ENCODE results near the gene ZNF17.
A peak's percentile ranks its signal among the peaks of the same experiment; 100 is the strongest.
"Not testable (repeated sequence)": the region's sequence is repeated elsewhere in the genome, so short reads cannot be mapped to it uniquely, and the experiment has no call there.

ZNF17 gene

DNA sequence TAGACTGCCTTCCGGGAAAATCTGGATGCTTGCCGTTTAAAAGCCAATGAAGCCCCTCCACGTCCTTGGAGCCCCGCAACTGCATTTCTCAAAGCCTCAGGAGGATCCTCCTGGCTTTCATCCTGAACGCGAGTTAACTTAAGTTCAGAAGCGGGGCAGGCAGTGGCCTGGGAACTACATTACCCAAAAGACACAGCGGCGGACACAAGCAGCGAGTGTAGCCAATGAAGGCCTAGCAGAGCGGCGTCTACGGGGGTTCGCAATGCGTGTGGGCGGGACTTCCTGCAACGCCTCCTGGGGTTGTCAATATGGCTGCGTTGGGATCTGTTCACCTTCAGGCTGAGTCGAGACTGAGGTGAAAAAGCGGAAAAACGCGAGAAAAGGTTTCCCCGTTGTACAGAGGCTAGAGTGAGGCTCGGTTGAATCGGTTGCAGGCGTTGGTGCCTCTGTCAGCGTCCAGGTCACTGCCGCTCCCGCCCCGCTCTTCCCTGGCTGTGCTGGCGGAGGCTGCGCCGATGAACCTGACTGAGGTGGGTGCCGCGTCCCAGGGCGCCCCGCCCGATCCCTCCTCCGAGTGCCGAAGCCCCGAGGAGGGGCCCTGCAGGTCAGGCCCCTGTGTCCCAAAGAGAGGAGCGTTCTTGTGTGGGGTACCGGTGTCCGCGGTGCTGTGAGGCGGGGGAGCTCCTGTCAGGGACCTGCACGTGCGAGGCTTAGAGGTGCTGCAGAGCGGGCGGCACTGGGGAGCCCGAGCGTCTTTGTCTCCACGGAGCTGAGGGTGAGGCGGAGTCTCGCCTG, at the start of gene ZNF17:
Gene ZNF17, plus strand, starts transcription at position 285 of the 795 bp plus-strand sequence. CDS start 2,455 bp downstream, outside the sequence.
- Histone ChIP-seq H3K27me3 (ENCODE audit: control insufficient read depth, insufficient read depth, low read length) (no peaks in the 10 kb centered on the region), H3K27ac (ENCODE audit: low read depth, low read length) (no peak within 1 kb of the TSS), H3K4me1 (ENCODE audit: control insufficient read depth, insufficient read depth, low read length) (peaks cover 7% of the 10 kb centered on the region; the same call in 1 of the 2 replicates), H3K9ac (ENCODE audit: low read length) (peak within 1 kb of the TSS; percentile 81), H3K36me3 (ENCODE audit: control insufficient read depth, insufficient read depth, low read length) (peaks cover 6% of the 10 kb centered on the region; the same call in 1 of the 2 replicates), H3K4me3 (ENCODE audit: low read depth, low read length) (peak within 1 kb of the TSS; percentile 88), H3K9me3 (ENCODE audit: control insufficient read depth, insufficient read depth, low read depth, low read length) (no peaks in the 10 kb centered on the region)

DNA sequence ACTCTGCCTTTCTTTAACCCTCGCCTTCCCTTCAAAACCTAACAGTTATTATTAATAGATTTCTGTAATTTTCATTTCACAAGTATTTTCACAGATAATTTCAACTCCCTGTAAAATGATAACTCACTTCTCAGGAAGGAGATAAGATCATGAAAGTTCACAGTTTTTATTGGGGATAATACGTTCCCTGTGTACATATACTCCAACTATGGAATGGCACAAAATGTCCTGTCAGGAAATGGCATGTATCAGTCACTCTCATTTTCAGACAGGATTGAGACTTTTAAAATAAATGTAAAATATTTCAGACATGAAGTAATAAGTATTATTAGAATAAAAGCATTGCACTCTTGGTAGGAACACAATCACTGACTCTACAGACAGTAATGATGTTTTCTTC, 48.5 kb upstream of the ZNF17 start:
- peaks cover 2% of the 10 kb centered on the region; the same call in 1 of the 2 replicates for H3K4me1 ChIP-seq (ENCODE audit: control insufficient read depth, insufficient read depth, low read length)
- H3K9ac ChIP-seq (ENCODE audit: low read length): peak overlapping the region; percentile 67
- H3K36me3 ChIP-seq (ENCODE audit: control insufficient read depth, insufficient read depth, low read length): peaks cover 15% of the 10 kb centered on the region
- peak overlapping the region; percentile 65 for H3K4me3 ChIP-seq (ENCODE audit: low read depth, low read length)
- no peaks in the 10 kb centered on the region for H3K9me3 ChIP-seq (ENCODE audit: control insufficient read depth, insufficient read depth, low read depth, low read length)
- H3K27ac ChIP-seq (ENCODE audit: low read depth, low read length): peak overlapping the region; percentile 43
- no peaks in the 10 kb centered on the region for H3K27me3 ChIP-seq (ENCODE audit: control insufficient read depth, insufficient read depth, low read length)

DNA sequence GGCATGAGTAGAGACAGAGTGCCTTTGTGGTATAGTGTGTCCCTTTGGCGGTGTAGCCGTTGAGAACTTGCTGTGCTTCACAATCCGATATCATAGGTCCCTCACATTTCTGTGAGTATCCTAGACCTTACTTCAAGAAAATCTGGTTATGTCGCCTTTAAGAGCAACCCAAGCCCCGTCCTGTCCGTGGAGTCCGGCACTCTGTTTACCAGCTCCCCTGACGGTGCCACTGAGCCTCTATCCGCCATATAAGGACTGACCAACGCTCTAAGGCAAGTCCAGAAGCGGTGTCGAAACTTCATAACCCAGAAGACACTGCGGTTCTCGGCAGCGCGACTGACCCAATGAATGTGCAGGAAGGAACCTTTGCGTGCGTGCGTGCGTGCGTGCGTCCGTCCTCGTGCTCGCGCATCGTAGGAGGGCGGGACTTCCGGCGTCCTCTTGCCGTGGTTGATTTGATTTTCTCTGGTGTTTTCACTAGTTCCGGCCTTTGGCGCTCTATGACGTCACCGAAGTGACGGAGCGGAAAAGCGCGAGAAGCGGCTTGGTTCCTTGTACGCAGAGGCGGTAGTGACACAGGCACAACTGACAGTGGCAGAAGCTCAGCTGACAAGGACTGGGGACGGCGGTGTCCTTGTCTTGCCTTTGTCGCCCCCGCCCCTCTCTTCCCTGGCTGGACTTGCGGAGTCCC, 47.8 kb upstream of the ZNF17 start, which contains the start of the genes TRAPPC2B and ZNF547:
Gene TRAPPC2B, plus strand, starts transcription at position 555 of the 691 bp plus-strand sequence. CDS start 1,283 bp downstream, outside the sequence.
Gene ZNF547, plus strand, starts transcription at position 555 of the 691 bp plus-strand sequence. CDS start 5,005 bp downstream, outside the sequence.
- no peaks in the 10 kb centered on the region for H3K9me3 ChIP-seq (ENCODE audit: control insufficient read depth, insufficient read depth, low read depth, low read length)
- peak within 1 kb of the TSS; percentile 67 for H3K9ac ChIP-seq (ENCODE audit: low read length)
- peak within 1 kb of the TSS; percentile 43 for H3K27ac ChIP-seq (ENCODE audit: low read depth, low read length)
- peaks cover 2% of the 10 kb centered on the region; the same call in 1 of the 2 replicates for H3K4me1 ChIP-seq (ENCODE audit: control insufficient read depth, insufficient read depth, low read length)
- no peaks in the 10 kb centered on the region for H3K27me3 ChIP-seq (ENCODE audit: control insufficient read depth, insufficient read depth, low read length)
- peaks cover 8% of the 10 kb centered on the region for H3K36me3 ChIP-seq (ENCODE audit: control insufficient read depth, insufficient read depth, low read length)
- peak within 1 kb of the TSS; percentile 65 for H3K4me3 ChIP-seq (ENCODE audit: low read depth, low read length)

DNA sequence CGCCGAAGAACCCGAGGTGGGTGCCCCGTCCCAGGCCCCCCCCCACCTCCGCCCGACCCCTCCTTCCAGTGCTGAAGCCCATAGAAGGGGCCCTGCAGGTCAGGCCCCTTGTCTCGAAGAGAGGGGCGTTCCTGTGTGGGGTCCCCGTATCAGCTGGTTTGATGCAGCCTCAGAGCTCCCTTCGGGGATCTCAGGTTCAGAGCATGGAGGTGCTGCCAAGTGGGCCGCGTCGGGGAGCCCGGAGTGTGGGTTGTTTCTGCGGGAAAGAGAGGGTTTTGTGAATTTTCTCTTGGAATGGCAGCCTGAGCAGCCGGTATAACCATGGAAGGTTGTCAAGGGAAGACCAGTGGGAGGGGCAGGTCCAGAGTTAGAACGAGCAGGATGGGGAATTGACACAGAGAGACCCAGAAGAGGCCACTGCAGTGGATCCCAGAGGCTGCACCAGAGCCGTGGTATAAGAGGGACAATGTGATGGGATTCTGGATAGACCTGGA, 47.2 kb upstream of the ZNF17 start:
- H3K36me3 ChIP-seq (ENCODE audit: control insufficient read depth, insufficient read depth, low read length): peaks cover 2% of the 10 kb centered on the region; the same call in 1 of the 2 replicates
- H3K9me3 ChIP-seq (ENCODE audit: control insufficient read depth, insufficient read depth, low read depth, low read length): no peaks in the 10 kb centered on the region
- H3K9ac ChIP-seq (ENCODE audit: low read length): peak overlapping the region; percentile 64
- no peak overlapping the region for H3K27ac ChIP-seq (ENCODE audit: low read depth, low read length)
- H3K27me3 ChIP-seq (ENCODE audit: control insufficient read depth, insufficient read depth, low read length): no peaks in the 10 kb centered on the region
- H3K4me1 ChIP-seq (ENCODE audit: control insufficient read depth, insufficient read depth, low read length): peaks cover 2% of the 10 kb centered on the region; the same call in 1 of the 2 replicates
- peak overlapping the region; percentile 65 for H3K4me3 ChIP-seq (ENCODE audit: low read depth, low read length)

DNA sequence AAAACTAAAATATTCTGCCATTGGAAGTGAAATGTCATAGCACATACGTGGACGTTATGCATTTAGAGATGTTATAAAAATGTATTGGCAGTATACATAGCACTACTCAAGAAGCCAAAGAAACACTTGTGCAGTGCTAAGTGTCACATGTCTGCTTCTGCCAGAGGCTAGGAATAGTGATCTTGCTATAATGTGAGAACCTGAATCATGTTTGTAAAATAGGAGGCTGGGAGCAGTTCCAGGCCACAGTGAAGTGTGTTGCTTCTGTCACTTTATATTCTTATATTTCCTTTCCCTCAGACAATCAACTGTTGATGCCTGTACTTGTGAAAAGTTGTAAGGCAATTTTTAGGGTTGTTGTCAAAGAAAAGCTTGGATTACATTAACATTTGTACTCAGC, 44.2 kb upstream of the ZNF17 start:
- no peak overlapping the region for H3K27ac ChIP-seq (ENCODE audit: low read depth, low read length)
- peaks cover 2% of the 10 kb centered on the region; the same call in 1 of the 2 replicates for H3K4me1 ChIP-seq (ENCODE audit: control insufficient read depth, insufficient read depth, low read length)
- no peak overlapping the region for H3K4me3 ChIP-seq (ENCODE audit: low read depth, low read length)
- H3K9ac ChIP-seq (ENCODE audit: low read length): no peak overlapping the region
- peaks cover 2% of the 10 kb centered on the region for H3K36me3 ChIP-seq (ENCODE audit: control insufficient read depth, insufficient read depth, low read length)
- H3K27me3 ChIP-seq (ENCODE audit: control insufficient read depth, insufficient read depth, low read length): no peaks in the 10 kb centered on the region
- no peaks in the 10 kb centered on the region for H3K9me3 ChIP-seq (ENCODE audit: control insufficient read depth, insufficient read depth, low read depth, low read length)

DNA sequence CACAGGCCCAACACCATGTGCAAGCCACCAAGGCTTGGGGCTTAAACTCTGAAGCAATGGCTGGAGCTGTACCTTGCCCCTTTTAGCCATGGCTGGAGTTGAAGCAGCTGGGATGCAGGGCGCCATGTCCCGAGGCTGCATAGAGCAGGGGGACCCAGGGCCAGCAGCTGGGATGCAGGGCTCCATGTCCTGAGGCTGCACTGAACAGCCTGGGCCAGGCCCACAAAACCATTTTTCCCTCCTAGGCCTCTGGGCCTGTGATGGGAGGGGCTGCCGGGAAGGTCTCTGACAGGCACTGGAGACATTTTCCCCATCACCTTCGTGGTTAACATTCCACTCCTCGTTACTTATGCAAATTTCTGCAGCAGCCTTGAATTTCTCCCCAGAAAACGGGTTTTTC, 36.8 kb upstream of the ZNF17 start:
- Histone ChIP-seq H3K9me3 (ENCODE audit: control insufficient read depth, insufficient read depth, low read depth, low read length) (peaks cover 39% of the 10 kb centered on the region), H3K4me3 (ENCODE audit: low read depth, low read length) (no peak overlapping the region), H3K4me1 (ENCODE audit: control insufficient read depth, insufficient read depth, low read length) (no peaks in the 10 kb centered on the region), H3K27ac (ENCODE audit: low read depth, low read length) (no peak overlapping the region), H3K36me3 (ENCODE audit: control insufficient read depth, insufficient read depth, low read length) (peaks cover 39% of the 10 kb centered on the region), H3K9ac (ENCODE audit: low read length) (no peak overlapping the region), H3K27me3 (ENCODE audit: control insufficient read depth, insufficient read depth, low read length) (no peaks in the 10 kb centered on the region)

DNA sequence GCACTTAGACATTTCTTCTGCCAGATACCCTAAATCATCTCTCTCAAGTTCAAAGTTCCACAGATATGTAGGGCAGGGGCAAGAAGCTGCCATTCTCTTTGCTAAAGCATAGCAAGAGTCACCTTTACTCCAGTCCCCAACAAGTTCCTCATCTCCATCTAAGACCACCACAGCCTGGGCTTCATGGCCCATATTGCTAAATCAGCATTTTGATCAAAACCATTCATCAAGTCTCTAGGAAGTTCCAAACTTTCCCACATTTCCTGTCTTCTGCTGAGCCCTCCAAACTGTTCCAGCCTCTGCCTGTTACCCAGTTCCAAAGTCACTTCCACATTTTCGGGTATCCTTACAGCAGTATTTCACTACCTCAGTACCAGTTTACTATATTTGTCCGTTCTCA, 36.3 kb upstream of the ZNF17 start:
- not testable (repeated sequence) for H3K4me1 ChIP-seq (ENCODE audit: control insufficient read depth, insufficient read depth, low read length); H3K4me3 ChIP-seq (ENCODE audit: low read depth, low read length); H3K27me3 ChIP-seq (ENCODE audit: control insufficient read depth, insufficient read depth, low read length); H3K27ac ChIP-seq (ENCODE audit: low read depth, low read length); H3K9ac ChIP-seq (ENCODE audit: low read length)
- peaks cover 39% of the 10 kb centered on the region for H3K9me3 ChIP-seq (ENCODE audit: control insufficient read depth, insufficient read depth, low read depth, low read length)
- peaks cover 39% of the 10 kb centered on the region for H3K36me3 ChIP-seq (ENCODE audit: control insufficient read depth, insufficient read depth, low read length)

DNA sequence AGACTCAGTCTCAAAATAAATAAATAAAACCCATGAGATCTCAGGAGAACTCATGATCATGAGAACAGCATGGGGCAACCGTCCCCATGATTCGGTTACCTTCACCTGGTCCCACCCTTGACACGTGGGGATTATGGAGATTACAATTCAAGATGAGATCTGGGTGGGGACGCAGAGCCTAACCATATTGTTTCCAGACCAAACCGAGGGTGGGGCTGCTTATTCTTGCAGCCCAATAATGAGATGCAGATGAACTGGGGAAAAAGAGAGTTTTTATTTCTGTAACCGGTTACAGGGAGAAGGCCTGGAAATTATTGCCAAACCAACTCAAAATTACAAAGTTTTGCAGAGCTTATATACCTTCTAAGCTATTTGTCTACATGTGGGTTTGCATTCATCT, 34.8 kb upstream of the ZNF17 start:
- Histone ChIP-seq H3K27ac (ENCODE audit: low read depth, low read length) (no peak overlapping the region), H3K36me3 (ENCODE audit: control insufficient read depth, insufficient read depth, low read length) (peaks cover 39% of the 10 kb centered on the region), H3K4me3 (ENCODE audit: low read depth, low read length) (no peak overlapping the region), H3K9me3 (ENCODE audit: control insufficient read depth, insufficient read depth, low read depth, low read length) (peaks cover 39% of the 10 kb centered on the region), H3K4me1 (ENCODE audit: control insufficient read depth, insufficient read depth, low read length) (no peaks in the 10 kb centered on the region), H3K27me3 (ENCODE audit: control insufficient read depth, insufficient read depth, low read length) (no peaks in the 10 kb centered on the region), H3K9ac (ENCODE audit: low read length) (no peak overlapping the region)

DNA sequence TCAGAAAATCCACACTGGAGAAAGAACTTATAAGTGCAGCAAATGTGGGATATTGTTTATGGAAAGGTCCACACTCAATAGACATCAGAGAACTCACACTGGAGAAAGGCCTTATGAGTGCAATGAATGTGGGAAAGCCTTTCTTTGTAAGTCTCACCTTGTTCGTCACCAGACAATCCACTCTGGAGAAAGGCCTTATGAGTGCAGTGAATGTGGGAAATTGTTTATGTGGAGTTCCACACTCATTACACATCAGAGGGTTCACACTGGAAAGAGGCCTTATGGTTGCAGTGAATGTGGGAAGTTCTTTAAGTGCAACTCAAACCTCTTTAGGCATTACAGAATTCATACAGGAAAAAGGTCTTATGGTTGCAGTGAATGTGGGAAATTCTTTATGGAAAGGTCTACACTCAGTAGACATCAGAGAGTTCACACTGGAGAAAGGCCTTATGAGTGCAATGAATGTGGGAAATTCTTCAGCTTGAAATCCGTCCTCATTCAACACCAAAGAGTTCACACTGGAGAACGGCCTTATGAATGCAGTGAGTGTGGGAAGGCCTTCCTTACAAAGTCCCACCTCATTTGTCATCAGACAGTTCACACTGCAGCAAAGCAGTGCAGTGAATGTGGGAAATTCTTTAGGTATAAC, 33.3 kb upstream of the ZNF17 start:
- H3K9ac ChIP-seq (ENCODE audit: low read length): no peak overlapping the region
- peaks cover 38% of the 10 kb centered on the region for H3K9me3 ChIP-seq (ENCODE audit: control insufficient read depth, insufficient read depth, low read depth, low read length)
- no peak overlapping the region for H3K27ac ChIP-seq (ENCODE audit: low read depth, low read length)
- H3K36me3 ChIP-seq (ENCODE audit: control insufficient read depth, insufficient read depth, low read length): peaks cover 32% of the 10 kb centered on the region
- H3K27me3 ChIP-seq (ENCODE audit: control insufficient read depth, insufficient read depth, low read length): no peaks in the 10 kb centered on the region
- no peaks in the 10 kb centered on the region for H3K4me1 ChIP-seq (ENCODE audit: control insufficient read depth, insufficient read depth, low read length)
- no peak overlapping the region for H3K4me3 ChIP-seq (ENCODE audit: low read depth, low read length)

DNA sequence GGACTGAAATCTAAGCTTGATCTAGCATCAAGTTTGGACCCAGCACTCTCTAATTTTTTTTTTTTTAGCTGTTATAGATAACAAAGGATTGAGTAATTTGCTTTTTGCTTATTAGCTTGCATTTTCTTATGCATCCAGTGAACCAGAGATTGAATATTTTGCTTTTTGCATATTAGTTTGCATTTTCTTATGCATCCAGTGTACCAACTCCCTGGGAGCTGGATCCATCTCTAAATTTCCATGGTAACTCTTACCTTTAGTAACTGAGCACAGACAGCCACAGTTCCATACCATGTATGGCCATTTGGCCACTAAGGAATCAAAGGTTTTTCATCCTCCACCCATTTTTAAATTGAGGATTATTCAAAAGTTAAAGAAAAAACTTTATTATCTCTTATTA, 30.0 kb upstream of the ZNF17 start:
- Histone ChIP-seq H3K27ac (ENCODE audit: low read depth, low read length) (no peak overlapping the region), H3K9ac (ENCODE audit: low read length) (no peak overlapping the region), H3K27me3 (ENCODE audit: control insufficient read depth, insufficient read depth, low read length) (no peaks in the 10 kb centered on the region), H3K9me3 (ENCODE audit: control insufficient read depth, insufficient read depth, low read depth, low read length) (peaks cover 18% of the 10 kb centered on the region), H3K4me1 (ENCODE audit: control insufficient read depth, insufficient read depth, low read length) (no peaks in the 10 kb centered on the region), H3K36me3 (ENCODE audit: control insufficient read depth, insufficient read depth, low read length) (peaks cover 19% of the 10 kb centered on the region), H3K4me3 (ENCODE audit: low read depth, low read length) (no peak overlapping the region)
